Measurements from ENCODE around the gene OR5H6. TPM values are rescaled to one million over a fixed set of nuclear protein-coding genes. Genes with fewer than 3 reads are reported as not detected.

OR5H6 gene
- total RNA-seq (not detected in 2 replicates), polyA plus RNA-seq (not detected in 2 replicates), polyA minus RNA-seq (not detected in 2 replicates), Bru-seq, nascent RNA (not detected), BruChase-seq, experiment 1, labeled RNA remaining after a 6-hour chase (not detected), BruChase-seq, experiment 2, labeled RNA remaining after a 2-hour chase (not detected)
- not detected in 2 replicates for polyA plus RNA-seq (2011; cell fraction: cytosol; rRNA removed)
- not detected in 2 replicates for polyA plus RNA-seq (2011; cell fraction: nucleus; rRNA removed)
- polyA plus RNA-seq (2012), result not detected in 2 replicates
- polyA minus RNA-seq (2011; cell fraction: cytosol; rRNA and poly(A)+ RNA removed), result not detected
- not detected in 2 replicates for polyA minus RNA-seq (2011; cell fraction: nucleus; rRNA and poly(A)+ RNA removed)
- long read RNA-seq, result 0 reads

GRCh38 chr3:98263944-98264343, at the start of gene OR5H6:
Gene OR5H6 (plus strand): TSS chr3:98264244. CDS start chr3:98264333, 89 bp downstream.
- no peak for TF ChIP-seq MYC (IDR thresholded peaks at IDR 0.05; ENCODE audit: low read depth, low read length)
- TF ChIP-seq, protein P1, sequence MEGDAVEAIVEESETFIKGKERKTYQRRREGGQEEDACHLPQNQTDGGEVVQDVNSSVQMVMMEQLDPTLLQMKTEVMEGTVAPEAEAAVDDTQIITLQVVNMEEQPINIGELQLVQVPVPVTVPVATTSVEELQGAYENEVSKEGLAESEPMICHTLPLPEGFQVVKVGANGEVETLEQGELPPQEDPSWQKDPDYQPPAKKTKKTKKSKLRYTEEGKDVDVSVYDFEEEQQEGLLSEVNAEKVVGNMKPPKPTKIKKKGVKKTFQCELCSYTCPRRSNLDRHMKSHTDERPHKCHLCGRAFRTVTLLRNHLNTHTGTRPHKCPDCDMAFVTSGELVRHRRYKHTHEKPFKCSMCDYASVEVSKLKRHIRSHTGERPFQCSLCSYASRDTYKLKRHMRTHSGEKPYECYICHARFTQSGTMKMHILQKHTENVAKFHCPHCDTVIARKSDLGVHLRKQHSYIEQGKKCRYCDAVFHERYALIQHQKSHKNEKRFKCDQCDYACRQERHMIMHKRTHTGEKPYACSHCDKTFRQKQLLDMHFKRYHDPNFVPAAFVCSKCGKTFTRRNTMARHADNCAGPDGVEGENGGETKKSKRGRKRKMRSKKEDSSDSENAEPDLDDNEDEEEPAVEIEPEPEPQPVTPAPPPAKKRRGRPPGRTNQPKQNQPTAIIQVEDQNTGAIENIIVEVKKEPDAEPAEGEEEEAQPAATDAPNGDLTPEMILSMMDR (IDR thresholded peaks at IDR 0.05; ENCODE audit: extremely low read depth in 1 of 2, insufficient read depth in 1 of 2, low read depth in 1 of 2, low read length in 2 of 2), result no peak
- no peak for TF ChIP-seq EZH2 (IDR thresholded peaks at IDR 0.05; ENCODE audit: borderline replicate concordance, low read depth, low read length, severe bottlenecking)
- TF ChIP-seq JUN (IDR thresholded peaks at IDR 0.05; ENCODE audit: borderline replicate concordance, insufficient read depth, insufficient read length, low read depth), result no peak
- TF ChIP-seq POLR2AphosphoS5 (IDR thresholded peaks at IDR 0.05; ENCODE audit: insufficient read depth, low read depth, low read length), result no peak
- TF ChIP-seq POLR2A (IDR thresholded peaks at IDR 0.05; ENCODE audit: low read depth, low read length), result no peak
- TF ChIP-seq GATA2 (IDR thresholded peaks at IDR 0.05; ENCODE audit: insufficient read depth, insufficient read length, low read depth, low read length), result no peak
- TF ChIP-seq, protein P2, sequence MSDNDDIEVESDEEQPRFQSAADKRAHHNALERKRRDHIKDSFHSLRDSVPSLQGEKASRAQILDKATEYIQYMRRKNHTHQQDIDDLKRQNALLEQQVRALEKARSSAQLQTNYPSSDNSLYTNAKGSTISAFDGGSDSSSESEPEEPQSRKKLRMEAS (IDR thresholded peaks at IDR 0.05; ENCODE audit: insufficient read depth, insufficient read length), result no peak
- no peak for TF ChIP-seq FOS (IDR thresholded peaks at IDR 0.05; ENCODE audit: borderline replicate concordance, insufficient read depth, low read length)
- Histone ChIP-seq H3K27ac (ENCODE audit: insufficient read depth, low read depth, low read length) (no peak within 1 kb of the TSS), H3K79me2 (ENCODE audit: control insufficient read depth, insufficient read depth, low read length) (no peaks in the 10 kb centered on the region), H2AFZ (ENCODE audit: low read depth, low read length) (no peak within 1 kb of the TSS), H3K4me2 (ENCODE audit: insufficient read depth, low read length) (no peak within 1 kb of the TSS), H3K36me3 (ENCODE audit: control insufficient read depth in 2 of 2, extremely low read depth in 1 of 2, insufficient read depth in 2 of 2, low read length in 2 of 2) (no peaks in the 10 kb centered on the region), H3K9me1 (replicated peaks; ENCODE audit: control insufficient read depth, extremely low read depth, insufficient read depth, low read length) (no peaks in the 10 kb centered on the region), H3K9me3 (replicated peaks; ENCODE audit: control insufficient read depth, insufficient read depth, low read length) (no peaks in the 10 kb centered on the region), H3K4me1 (ENCODE audit: control insufficient read depth, extremely low read depth, insufficient read depth, low read length) (no peaks in the 10 kb centered on the region), H3K4me3 (replicated peaks in 1 of 3; ENCODE audit: insufficient read depth in 1 of 3, low read depth in 1 of 3, low read length in 3 of 3) (no peak within 1 kb of the TSS), H3K9ac (replicated peaks; ENCODE audit: extremely low read depth, insufficient read depth, low read length) (no peak within 1 kb of the TSS), H4K20me1 (replicated peaks; ENCODE audit: control insufficient read depth, extremely low read depth, insufficient read depth, low read length) (no peaks in the 10 kb centered on the region), H3K27me3 (ENCODE audit: control insufficient read depth in 2 of 2, insufficient read depth in 2 of 2, low read length in 2 of 2) (no peaks in the 10 kb centered on the region)
- intact Hi-C loops (cut with micrococcal nuclease), result no loop called here
- CTCF ChIA-PET, result no interaction called here
- no peak for DNase-seq (ENCODE audit: low read depth, low spot score)
- dilution Hi-C loops (cut with MboI; ENCODE audit: extremely low pct_ligation_motif_present, low sequenced_read_pairs), result no loop called here
- POLR2A ChIA-PET, result no interaction called here
- no TSS peak for BruUV-seq (replicated peaks)
- FAIRE-seq, result no peak

Data from endothelial cell of umbilical vein (primary cell).